H1 (cell line): Measurements from ENCODE around the gene NRXN2.

Experiments used
- EZH2 ChIP-seq: fragments of 200-600 bp; sonication (generic); IDR thresholded peaks from 2 replicates; pipeline ENCODE4 v1.7.1; 2012; ENCODE audit warnings: low read depth, mild to moderate bottlenecking, moderate library complexity, low read length, inconsistent platforms; ENCODE audit not compliant: severe bottlenecking
- FOSL1 ChIP-seq: IDR thresholded peaks from 2 replicates; pipeline ENCODE4 v1.6.1; 2011; ENCODE audit warnings: mild to moderate bottlenecking, low read depth, low read length, moderate library complexity; ENCODE audit not compliant: insufficient read depth
- GABPA ChIP-seq: IDR thresholded peaks from 2 replicates; pipeline ENCODE4 v1.6.1; 2011; ENCODE audit warnings: mild to moderate bottlenecking, low read length, moderate library complexity, borderline replicate concordance; ENCODE audit not compliant: insufficient read depth
- HDAC2 ChIP-seq, 2 experiments: fragments of 300-600 bp in 1 of 2; sonication (generic) in 1 of 2; IDR thresholded peaks; 2 replicates each; pipeline ENCODE4 v1.6.1; 2011 to 2012; ENCODE audit warnings: low read depth in 2 of 2, low read length in 2 of 2, mild to moderate bottlenecking in 2 of 2, moderate library complexity in 2 of 2, borderline replicate concordance in 1 of 2, inconsistent platforms in 1 of 2
- PHF8 ChIP-seq: fragments of 200-600 bp; sonication (generic); conservative IDR thresholded peaks from 2 replicates; pipeline ENCODE4 v1.7.1; 2012; ENCODE audit warnings: low read depth, mild to moderate bottlenecking, inconsistent platforms, low read length, moderate library complexity
- POLR2A ChIP-seq, 2 experiments: IDR thresholded peaks; 1 replicate in 1 of 2; 2 replicates in 1 of 2; pipeline ENCODE4 v1.6.1; 2011; ENCODE audit warnings: low read depth in 2 of 2, low read length in 2 of 2, mild to moderate bottlenecking in 2 of 2; ENCODE audit errors: control extremely low read depth in 1 of 2
- POLR2AphosphoS5 ChIP-seq: IDR thresholded peaks from 2 replicates; pipeline ENCODE4 v1.6.1; 2011; ENCODE audit warnings: low read depth, low read length
- RAD21 ChIP-seq, 2 experiments: IDR thresholded peaks in 1 of 2; conservative IDR thresholded peaks in 1 of 2; 2 replicates each; pipeline ENCODE4 v1.6.1; 2011; ENCODE audit warnings: low read depth in 2 of 2, low read length in 2 of 2, improper control_type of control experiment in 1 of 2, inconsistent platforms in 1 of 2, mild to moderate bottlenecking in 1 of 2, moderate library complexity in 1 of 2
- RXRA ChIP-seq: IDR thresholded peaks from 2 replicates; pipeline ENCODE4 v1.6.1; 2011; ENCODE audit warnings: low read depth, mild to moderate bottlenecking, low read length, moderate library complexity; ENCODE audit not compliant: insufficient read depth
- SIX5 ChIP-seq: IDR thresholded peaks from 2 replicates; pipeline ENCODE4 v1.6.1; 2011; ENCODE audit warnings: mild to moderate bottlenecking, low read depth, low read length
- TCF12 ChIP-seq: IDR thresholded peaks from 2 replicates; pipeline ENCODE4 v1.6.1; 2011; ENCODE audit warnings: low read depth, mild to moderate bottlenecking, low read length
- YY1 ChIP-seq: IDR thresholded peaks from 2 replicates; pipeline ENCODE4 v1.6.1; 2011; ENCODE audit warnings: low read depth, mild to moderate bottlenecking, low read length
- TF ChIP-seq, protein P1 (sequence below), 3 experiments: IDR thresholded peaks; 1 replicate in 2 of 3; 2 replicates in 1 of 3; pipeline versions ENCODE4 v1.5.1 to v1.6.1; 2011; ENCODE audit warnings: low read length in 3 of 3, mild to moderate bottlenecking in 3 of 3, inconsistent platforms in 2 of 3, low read depth in 1 of 3, moderate library complexity in 1 of 3; ENCODE audit not compliant: insufficient read depth in 1 of 3; ENCODE audit errors: control extremely low read depth in 1 of 3

GRCh38 chr11:64569300-64569970 lies 153.6 kb downstream of the NRXN2 start:
- TF ChIP-seq, protein P1, sequence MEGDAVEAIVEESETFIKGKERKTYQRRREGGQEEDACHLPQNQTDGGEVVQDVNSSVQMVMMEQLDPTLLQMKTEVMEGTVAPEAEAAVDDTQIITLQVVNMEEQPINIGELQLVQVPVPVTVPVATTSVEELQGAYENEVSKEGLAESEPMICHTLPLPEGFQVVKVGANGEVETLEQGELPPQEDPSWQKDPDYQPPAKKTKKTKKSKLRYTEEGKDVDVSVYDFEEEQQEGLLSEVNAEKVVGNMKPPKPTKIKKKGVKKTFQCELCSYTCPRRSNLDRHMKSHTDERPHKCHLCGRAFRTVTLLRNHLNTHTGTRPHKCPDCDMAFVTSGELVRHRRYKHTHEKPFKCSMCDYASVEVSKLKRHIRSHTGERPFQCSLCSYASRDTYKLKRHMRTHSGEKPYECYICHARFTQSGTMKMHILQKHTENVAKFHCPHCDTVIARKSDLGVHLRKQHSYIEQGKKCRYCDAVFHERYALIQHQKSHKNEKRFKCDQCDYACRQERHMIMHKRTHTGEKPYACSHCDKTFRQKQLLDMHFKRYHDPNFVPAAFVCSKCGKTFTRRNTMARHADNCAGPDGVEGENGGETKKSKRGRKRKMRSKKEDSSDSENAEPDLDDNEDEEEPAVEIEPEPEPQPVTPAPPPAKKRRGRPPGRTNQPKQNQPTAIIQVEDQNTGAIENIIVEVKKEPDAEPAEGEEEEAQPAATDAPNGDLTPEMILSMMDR (IDR thresholded peaks at IDR 0.05; ENCODE audit: control extremely low read depth in 1 of 3, insufficient read depth in 1 of 3, low read depth in 1 of 3, low read length in 3 of 3): no peak
- TF ChIP-seq SIX5: no peak
- no peak for TF ChIP-seq PHF8
- TF ChIP-seq RAD21 (IDR thresholded peaks at IDR 0.05 in 1 of 2, conservative IDR thresholded peaks at IDR 0.05 in 1 of 2; ENCODE audit: low read depth in 2 of 2, low read length in 2 of 2): no peak
- TF ChIP-seq EZH2: no peak
- no peak for TF ChIP-seq POLR2A (IDR thresholded peaks at IDR 0.05; ENCODE audit: control extremely low read depth in 1 of 2, low read depth in 2 of 2, low read length in 2 of 2)
- no peak for TF ChIP-seq YY1
- no peak for TF ChIP-seq TCF12
- no peak for TF ChIP-seq HDAC2 (IDR thresholded peaks at IDR 0.05; ENCODE audit: borderline replicate concordance in 1 of 2, low read depth in 2 of 2, low read length in 2 of 2)
- no peak for TF ChIP-seq FOSL1
- no peak for TF ChIP-seq POLR2AphosphoS5
- TF ChIP-seq RXRA: no peak
- TF ChIP-seq GABPA: no peak
